Cardiac muscle cell (in vitro differentiated cells and primary cell): Measurements from ENCODE around the gene TUG1. TPM values are rescaled to one million over a fixed set of nuclear protein-coding genes. Genes with fewer than 3 reads are reported as not detected.

Source experiments
- DNase-seq, 2 donors: peaks; one replicate each; pipeline versions ENCODE4 v3.0.0 to v3.0.0-alpha.2; 2010 to 2017; ENCODE audit warnings: low read depth in 1 of 2, low spot score in 1 of 2
- H3K27ac ChIP-seq: fragments of 200-600 bp; sonication (generic); 2 replicates; pipeline ENCODE4 v1.5.1; 2016
- H3K27me3 ChIP-seq: fragments of 200-600 bp; sonication (generic); 2 replicates; pipeline ENCODE4 v1.6.0; 2016; ENCODE audit warnings: control low read depth
- H3K36me3 ChIP-seq: fragments of 200-600 bp; sonication (generic); 2 replicates; pipeline ENCODE4 v1.5.1; 2016; ENCODE audit warnings: control low read depth
- H3K4me1 ChIP-seq: fragments of 200-600 bp; sonication (generic); 2 replicates; pipeline ENCODE4 v1.8.1; 2017; ENCODE audit warnings: low read depth, mild to moderate bottlenecking, mixed run types
- H3K4me3 ChIP-seq: fragments of 200-600 bp; sonication (generic); 2 replicates; pipeline ENCODE4 v1.5.1; 2016; ENCODE audit warnings: mild to moderate bottlenecking
- H3K9me3 ChIP-seq: fragments of 200-600 bp; sonication (generic); 2 replicates; pipeline ENCODE4 v1.5.1; 2017; ENCODE audit warnings: low read depth, mild to moderate bottlenecking, control low read depth
- CTCF ChIP-seq: IDR thresholded peaks from 2 replicates; pipeline ENCODE4 v1.5.1; 2012; ENCODE audit warnings: low read depth, mild to moderate bottlenecking, low read length
- polyA plus RNA-seq: library from polyadenylated mRNA; unstranded; fragments of >200 nt; fragmentation: Nextera tagmentation; extraction: Ambion mirVana; gene quantifications from 2 replicates; pipeline ENCODE4 v1.2.1, GENCODE V29; 2016
- total RNA-seq: library from RNA; depleted of rRNA; stranded (reverse); fragments of >200 nt; gene quantifications from 2 replicates; pipeline ENCODE4 v1.2.3, GENCODE V29; 2016

TUG1 gene
- total and polyA plus RNA-seq, 2 experiments from 2014 or later, result 58.9 to 85.5 TPM

- no peak for DNase-seq
- no peak overlapping the region for H3K4me3 ChIP-seq
- no peaks in the 10 kb centered on the region for H3K27me3 ChIP-seq
- H3K4me1 ChIP-seq, result no peaks in the 10 kb centered on the region
- no peak for TF ChIP-seq CTCF
- no peaks in the 10 kb centered on the region for H3K36me3 ChIP-seq
- no peak overlapping the region for H3K27ac ChIP-seq
- no peaks in the 10 kb centered on the region for H3K9me3 ChIP-seq
Observed at GRCh38 chr22:31001124-31001770, 32.2 kb downstream of the TUG1 start.

GRCh38 chr22:31005535-31005934 lies 36.5 kb downstream of the TUG1 start:
- no peaks in the 10 kb centered on the region for H3K36me3 ChIP-seq
- no peak overlapping the region for H3K4me3 ChIP-seq
- H3K27ac ChIP-seq, result no peak overlapping the region
- H3K4me1 ChIP-seq, result no peaks in the 10 kb centered on the region
- no peak for DNase-seq
- no peaks in the 10 kb centered on the region for H3K9me3 ChIP-seq
- TF ChIP-seq CTCF, result no peak
- H3K27me3 ChIP-seq, result no peaks in the 10 kb centered on the region

GRCh38 chr22:31019191-31019930 lies 50.3 kb downstream of the TUG1 start:
- Histone ChIP-seq H3K9me3 (no peaks in the 10 kb centered on the region), H3K27me3 (no peaks in the 10 kb centered on the region), H3K4me1 (no peaks in the 10 kb centered on the region), H3K4me3 (no peak overlapping the region), H3K27ac (no peak overlapping the region), H3K36me3 (no peaks in the 10 kb centered on the region)
- no peak for DNase-seq
- no peak for TF ChIP-seq CTCF

- no peak overlapping the region for H3K4me3 ChIP-seq
- no peak for TF ChIP-seq CTCF
- H3K36me3 ChIP-seq, result no peaks in the 10 kb centered on the region
- H3K4me1 ChIP-seq, result no peaks in the 10 kb centered on the region
- H3K27me3 ChIP-seq, result no peaks in the 10 kb centered on the region
- no peak overlapping the region for H3K27ac ChIP-seq
- DNase-seq, result no peak
- no peaks in the 10 kb centered on the region for H3K9me3 ChIP-seq
Observed at GRCh38 chr22:31020334-31020733, 51.3 kb downstream of the TUG1 start.

- Histone ChIP-seq H3K4me3 (no peak overlapping the region), H3K36me3 (no peaks in the 10 kb centered on the region), H3K4me1 (no peaks in the 10 kb centered on the region), H3K9me3 (no peaks in the 10 kb centered on the region), H3K27ac (no peak overlapping the region), H3K27me3 (no peaks in the 10 kb centered on the region)
- no peak for TF ChIP-seq CTCF
- DNase-seq, result no peak
Observed at GRCh38 chr22:31022516-31022915, 53.5 kb downstream of the TUG1 start.

Other genes with a start within 250 kb of the TUG1 start
- gene MORC2, start 491 bp upstream of the TUG1 start, total RNA-seq, result 28.8 and 30.3 TPM in 2 replicates
- gene MORC2, start 491 bp upstream of the TUG1 start, polyA plus RNA-seq, result 19.4 and 39.4 TPM in 2 replicates
- gene SMTN, start 112.1 kb downstream of the TUG1 start, total RNA-seq, result 29.0 and 72.0 TPM in 2 replicates
- 33.9 and 54.0 TPM in 2 replicates for gene SMTN, start 112.1 kb downstream of the TUG1 start, polyA plus RNA-seq
- 88.8 and 111 TPM in 2 replicates for gene SELENOM, start 138.3 kb downstream of the TUG1 start, total RNA-seq
- 84.0 and 97.4 TPM in 2 replicates for gene SELENOM, start 138.3 kb downstream of the TUG1 start, polyA plus RNA-seq
- 19.8 and 25.9 TPM in 2 replicates for gene INPP5J, start 153.7 kb downstream of the TUG1 start, total RNA-seq
- 21.9 and 26.0 TPM in 2 replicates for gene INPP5J, start 153.7 kb downstream of the TUG1 start, polyA plus RNA-seq
- 1.1 and 10.0 TPM in 2 replicates for gene PLA2G3, start 171.2 kb downstream of the TUG1 start, total RNA-seq
- 7.3 TPM in 1 of 2 replicates, not detected in the other for gene PLA2G3, start 171.2 kb downstream of the TUG1 start, polyA plus RNA-seq
- gene RNF185, start 190.9 kb downstream of the TUG1 start, total RNA-seq, result 20.5 and 26.9 TPM in 2 replicates
- 30.1 and 30.3 TPM in 2 replicates for gene RNF185, start 190.9 kb downstream of the TUG1 start, polyA plus RNA-seq
- 29.4 and 32.8 TPM in 2 replicates for gene LIMK2, start 243.0 kb downstream of the TUG1 start, total RNA-seq
- gene LIMK2, start 243.0 kb downstream of the TUG1 start, polyA plus RNA-seq, result 23.2 and 31.4 TPM in 2 replicates